ENCODE measurements around the gene KRTAP12-1.

- no peak for TF ChIP-seq CTCF (IDR thresholded peaks at IDR 0.05)
- no peak for TF ChIP-seq EZH2 (IDR thresholded peaks at IDR 0.05; ENCODE audit: borderline replicate concordance, insufficient read depth, low read depth, low read length, poor library complexity, severe bottlenecking)
Observed at GRCh38 chr21:44671911-44672310, 10.1 kb downstream of the KRTAP12-1 start.
